NT2/D1 (cell line): ENCODE measurements around the gene ARHGAP28.

Source experiments
- DNase-seq: peaks from one replicate; pipeline ENCODE4 v3.0.0-alpha.2; 2011; ENCODE audit warnings: low read depth, low spot score
- H3K27me3 ChIP-seq: 2 replicates; pipeline ENCODE4 v1.6.0; 2011; ENCODE audit warnings: mild to moderate bottlenecking; ENCODE audit not compliant: insufficient read length, insufficient read depth
- H3K36me3 ChIP-seq: 2 replicates; pipeline ENCODE4 v1.6.1; 2011; ENCODE audit warnings: mild to moderate bottlenecking, low read length, mixed read lengths; ENCODE audit not compliant: insufficient read depth, insufficient read length
- H3K4me1 ChIP-seq: 2 replicates; pipeline ENCODE4 v1.5.1; 2011; ENCODE audit not compliant: insufficient read depth, insufficient read length
- H3K4me3 ChIP-seq: 2 replicates; pipeline ENCODE4 v1.5.1; 2011; ENCODE audit warnings: low read depth; ENCODE audit not compliant: insufficient read length
- H3K9ac ChIP-seq: 2 replicates; pipeline ENCODE4 v1.6.0; 2011; ENCODE audit warnings: low read depth; ENCODE audit not compliant: insufficient read length
- H3K9me3 ChIP-seq: 2 replicates; pipeline ENCODE4 v1.5.1; 2011; ENCODE audit warnings: mild to moderate bottlenecking, low read length; ENCODE audit not compliant: insufficient read depth
- SUZ12 ChIP-seq: IDR thresholded peaks from 2 replicates; pipeline ENCODE4 v1.6.1; 2011; ENCODE audit not compliant: insufficient read length, insufficient read depth; ENCODE audit errors: extremely low read depth
- YY1 ChIP-seq: IDR thresholded peaks from 2 replicates; pipeline ENCODE4 v1.6.1; 2011; ENCODE audit not compliant: insufficient read length, insufficient read depth
- ZNF274 ChIP-seq: IDR thresholded peaks from 2 replicates; pipeline ENCODE4 v1.6.1; 2011; ENCODE audit warnings: mild to moderate bottlenecking, low read depth, low read length

Gene ARHGAP28

DNA sequence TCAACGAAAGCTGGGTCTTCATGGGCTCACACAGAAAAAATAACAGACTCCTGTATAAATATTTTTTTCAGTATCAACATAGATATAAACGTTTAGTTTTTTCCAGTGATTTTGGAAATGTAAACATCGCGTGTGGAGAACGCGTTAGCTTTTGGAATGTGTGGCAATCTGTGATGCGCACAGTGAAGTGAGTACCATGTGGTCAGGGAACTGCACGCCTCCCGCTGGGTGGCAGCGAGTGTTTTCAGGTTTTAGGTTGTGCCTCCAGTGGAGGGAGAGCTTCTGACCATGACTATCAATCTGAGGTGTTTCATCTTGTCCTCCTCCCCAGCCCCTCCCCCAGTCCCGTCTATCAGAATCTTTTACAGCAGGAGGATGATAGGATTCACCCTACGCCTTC lies 127.8 kb downstream of the ARHGAP28 start:
- Histone ChIP-seq H3K9ac (no peak overlapping the region), H3K36me3 (no peaks in the 10 kb centered on the region), H3K27me3 (no peaks in the 10 kb centered on the region), H3K9me3 (no peaks in the 10 kb centered on the region; the same call in 1 of the 2 replicates), H3K4me1 (no peaks in the 10 kb centered on the region), H3K4me3 (no peak overlapping the region)
- TF ChIP-seq SUZ12 = no peak
- no peak for DNase-seq

- Histone ChIP-seq H3K27me3 (no peaks in the 10 kb centered on the region), H3K9me3 (no peaks in the 10 kb centered on the region; the same call in 1 of the 2 replicates), H3K4me1 (no peaks in the 10 kb centered on the region), H3K4me3 (no peak overlapping the region), H3K36me3 (no peaks in the 10 kb centered on the region), H3K9ac (no peak overlapping the region)
- TF ChIP-seq SUZ12 (no peak), ZNF274 (no peak), YY1 (no peak)
- no peak for DNase-seq
Observed at GRCh38 chr18:6859676-6860422, 130.3 kb downstream of the ARHGAP28 start.

- no peak for DNase-seq
- Histone ChIP-seq H3K36me3 (no peaks in the 10 kb centered on the region), H3K9me3 (no peaks in the 10 kb centered on the region; the same call in 1 of the 2 replicates), H3K4me1 (no peaks in the 10 kb centered on the region), H3K4me3 (no peak overlapping the region), H3K9ac (no peak overlapping the region), H3K27me3 (no peaks in the 10 kb centered on the region)
- TF ChIP-seq SUZ12 = no peak
- TF ChIP-seq YY1 = no peak
- TF ChIP-seq ZNF274 = no peak
Observed at GRCh38 chr18:6860804-6861448, 131.4 kb downstream of the ARHGAP28 start.

GRCh38 chr18:6865251-6865650 lies 135.7 kb downstream of the ARHGAP28 start:
- H3K4me3 ChIP-seq = no peak overlapping the region
- H3K9me3 ChIP-seq = no peaks in the 10 kb centered on the region
- no peak for TF ChIP-seq SUZ12
- no peak for TF ChIP-seq YY1
- TF ChIP-seq ZNF274 = no peak
- H3K27me3 ChIP-seq = no peaks in the 10 kb centered on the region
- no peak overlapping the region for H3K9ac ChIP-seq
- no peaks in the 10 kb centered on the region for H3K36me3 ChIP-seq
- no peak for DNase-seq
- H3K4me1 ChIP-seq = no peaks in the 10 kb centered on the region

- H3K4me1 ChIP-seq = no peaks in the 10 kb centered on the region
- H3K4me3 ChIP-seq = no peak overlapping the region
- TF ChIP-seq ZNF274 (no peak), YY1 (no peak)
- no peak overlapping the region for H3K9ac ChIP-seq
- no peak for DNase-seq
- no peaks in the 10 kb centered on the region for H3K9me3 ChIP-seq
- H3K36me3 ChIP-seq = no peaks in the 10 kb centered on the region
- no peaks in the 10 kb centered on the region for H3K27me3 ChIP-seq
Observed at GRCh38 chr18:6866552-6867085, 137.1 kb downstream of the ARHGAP28 start.

DNA sequence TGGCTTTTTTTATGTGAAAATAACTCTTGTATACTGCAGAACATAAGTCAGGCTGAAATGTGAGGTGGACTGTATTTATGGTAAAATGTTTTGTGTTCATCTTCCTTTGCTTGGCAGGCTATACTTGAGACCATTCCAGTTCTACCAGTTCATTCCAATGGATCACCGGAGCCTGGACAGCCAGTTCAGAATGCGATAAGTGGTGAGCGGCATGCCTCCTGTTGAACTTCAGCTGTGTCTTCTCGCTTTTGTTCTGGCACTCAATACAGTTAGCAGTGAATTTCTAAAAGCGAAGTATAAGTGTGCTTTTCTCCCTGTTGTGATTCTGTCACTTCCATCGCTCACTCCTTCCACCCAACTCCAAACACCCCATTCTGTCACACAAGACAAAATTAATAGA lies 138.5 kb downstream of the ARHGAP28 start:
- H3K4me1 ChIP-seq = no peaks in the 10 kb centered on the region
- H3K4me3 ChIP-seq = no peak overlapping the region
- TF ChIP-seq YY1 = no peak
- TF ChIP-seq SUZ12 = no peak
- TF ChIP-seq ZNF274 = no peak
- no peaks in the 10 kb centered on the region for H3K36me3 ChIP-seq
- no peak overlapping the region for H3K9ac ChIP-seq
- DNase-seq = no peak
- H3K9me3 ChIP-seq = no peaks in the 10 kb centered on the region
- H3K27me3 ChIP-seq = no peaks in the 10 kb centered on the region

DNA sequence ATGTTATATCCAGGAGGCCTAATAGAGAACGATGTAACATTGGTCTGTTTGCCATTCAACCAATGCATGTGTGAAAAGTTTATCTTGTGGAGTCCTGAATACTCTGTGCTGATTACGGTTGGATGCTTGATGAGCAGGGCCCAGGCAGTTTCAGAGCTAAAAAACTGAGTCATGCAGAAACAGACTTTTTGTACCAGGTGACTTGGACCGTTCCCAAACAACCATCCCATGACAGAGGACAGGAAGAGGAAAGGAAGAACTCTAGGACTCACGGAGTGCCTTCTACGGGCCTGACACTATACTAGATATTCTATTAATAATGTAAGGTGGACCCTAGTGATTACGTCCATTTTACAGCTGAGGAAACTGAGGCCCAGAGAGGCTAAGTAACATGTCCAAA lies 142.1 kb downstream of the ARHGAP28 start:
- Histone ChIP-seq H3K9ac (no peak overlapping the region), H3K36me3 (no peaks in the 10 kb centered on the region), H3K4me3 (no peak overlapping the region), H3K4me1 (no peaks in the 10 kb centered on the region), H3K9me3 (no peaks in the 10 kb centered on the region), H3K27me3 (no peaks in the 10 kb centered on the region)
- DNase-seq = no peak
- TF ChIP-seq YY1 (no peak), ZNF274 (no peak), SUZ12 (no peak)
